ENCODE measurements around the gene CLNS1A.
A peak's percentile ranks its signal among the peaks of the same experiment; 100 is the strongest.
"Not testable (repeated sequence)": the region's sequence is repeated elsewhere in the genome, so short reads cannot be mapped to it uniquely, and the experiment has no call there.

CLNS1A gene, protein sequence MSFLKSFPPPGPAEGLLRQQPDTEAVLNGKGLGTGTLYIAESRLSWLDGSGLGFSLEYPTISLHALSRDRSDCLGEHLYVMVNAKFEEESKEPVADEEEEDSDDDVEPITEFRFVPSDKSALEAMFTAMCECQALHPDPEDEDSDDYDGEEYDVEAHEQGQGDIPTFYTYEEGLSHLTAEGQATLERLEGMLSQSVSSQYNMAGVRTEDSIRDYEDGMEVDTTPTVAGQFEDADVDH

GRCh38 chr11:77637345-77638165 lies at the start of gene CLNS1A:
Gene CLNS1A, minus strand, starts transcription at chr11:77637794. Its CDS starts 80 bp downstream, at chr11:77637714.
- DNase-seq (ENCODE audit: low read depth): peak; percentile 93

- DNase-seq (ENCODE audit: low read depth): no peak
These were observed 49.5 kb upstream of the CLNS1A start for GRCh38 chr11:77687088-77687487.

DNA sequence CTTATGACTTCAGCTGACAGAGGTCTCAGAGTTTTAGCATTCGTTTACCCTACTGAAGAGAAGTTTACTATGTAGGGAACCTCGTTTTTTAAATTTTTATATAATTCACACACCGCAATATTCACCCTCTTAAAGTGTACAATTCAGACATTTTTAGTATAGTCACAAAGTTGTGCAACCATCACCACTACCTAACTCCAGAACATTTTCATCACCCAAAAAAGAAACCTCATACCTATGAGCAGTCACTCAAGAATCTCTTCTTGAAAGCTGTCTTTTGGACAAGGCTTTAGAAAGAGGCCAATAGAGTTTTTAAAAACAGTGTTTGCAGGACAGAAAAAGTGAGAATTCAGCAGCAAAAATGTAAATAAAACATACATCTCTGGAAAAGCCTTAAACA lies 39.5 kb upstream of the CLNS1A start:
- no peak for DNase-seq (ENCODE audit: low read depth)

- peak; percentile 81 for DNase-seq (ENCODE audit: low read depth)
These were observed 34.7 kb upstream of the CLNS1A start for GRCh38 chr11:77672264-77672663.

DNA sequence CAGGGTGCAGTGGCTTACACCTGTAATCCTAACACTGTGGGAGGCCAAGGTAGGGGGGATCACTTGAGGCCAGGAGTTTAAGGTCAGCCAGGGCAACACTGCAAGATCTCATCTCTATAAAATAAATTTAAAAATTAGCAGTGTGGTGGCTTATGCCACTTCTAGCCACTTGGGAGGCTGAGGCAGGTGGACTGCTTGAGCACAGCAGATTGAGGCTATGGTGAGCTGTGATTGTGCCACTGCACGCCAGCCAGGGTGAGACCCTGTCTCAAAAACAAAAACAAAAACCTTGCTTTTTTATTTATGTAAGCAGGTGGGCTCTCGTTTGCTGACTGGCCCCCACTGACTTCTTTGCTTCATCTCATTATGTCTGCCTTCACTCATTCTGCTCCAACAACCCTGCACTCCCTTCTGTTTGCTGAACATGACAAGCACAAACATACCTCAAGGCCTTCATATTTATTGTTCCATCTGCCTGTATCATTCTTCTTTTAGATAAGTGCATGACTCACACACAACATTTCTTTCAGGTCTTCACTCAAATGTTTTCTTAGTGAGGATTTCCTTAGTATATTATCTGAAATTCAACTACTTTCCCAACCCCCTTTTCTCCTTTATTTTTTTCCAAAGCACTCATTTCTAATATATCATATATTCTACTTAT lies 32.4 kb upstream of the CLNS1A start:
- DNase-seq (ENCODE audit: low read depth): peak; percentile 7

DNA sequence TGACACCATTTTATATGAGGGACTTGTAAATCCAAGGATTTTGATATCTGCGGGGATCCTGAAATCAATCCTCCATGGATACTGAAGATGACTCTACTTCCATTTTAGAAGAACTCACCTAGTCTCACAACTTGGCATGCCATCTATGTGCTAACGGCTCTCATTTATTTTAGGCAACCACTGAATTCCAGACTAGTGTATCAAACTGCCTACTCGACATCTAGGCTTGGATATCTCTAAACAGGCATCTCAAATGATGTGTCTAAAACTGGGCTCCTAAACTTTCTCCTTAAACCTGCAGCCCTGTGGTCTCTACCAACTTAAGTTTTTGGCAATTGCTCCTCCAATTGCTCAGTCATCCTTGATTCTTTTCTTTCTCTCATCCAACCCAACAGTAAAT lies 31.2 kb upstream of the CLNS1A start:
- DNase-seq (ENCODE audit: low read depth): peak; percentile 10

- no peak for DNase-seq (ENCODE audit: low read depth)
These were observed 27.8 kb upstream of the CLNS1A start for GRCh38 chr11:77665240-77665965.

DNA sequence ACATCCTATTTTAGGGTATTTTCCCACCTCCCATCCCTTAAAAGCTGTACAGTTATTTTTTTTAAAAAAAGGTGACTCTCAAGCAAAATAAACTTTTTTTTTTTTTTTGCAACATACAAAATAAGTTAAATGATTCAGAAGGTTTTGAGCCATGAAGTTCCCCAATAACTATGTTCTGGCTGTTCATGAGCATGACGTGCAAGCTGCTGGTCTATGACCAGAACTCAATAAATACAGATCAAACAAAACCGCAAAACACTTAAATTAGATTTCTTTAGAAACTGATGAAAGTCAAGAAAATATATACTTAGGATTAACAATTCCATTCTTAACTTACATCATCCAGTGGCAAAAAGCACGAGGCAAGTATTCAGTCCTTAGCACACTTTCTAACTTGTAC lies 24.1 kb upstream of the CLNS1A start:
- DNase-seq (ENCODE audit: low read depth): no peak

DNA sequence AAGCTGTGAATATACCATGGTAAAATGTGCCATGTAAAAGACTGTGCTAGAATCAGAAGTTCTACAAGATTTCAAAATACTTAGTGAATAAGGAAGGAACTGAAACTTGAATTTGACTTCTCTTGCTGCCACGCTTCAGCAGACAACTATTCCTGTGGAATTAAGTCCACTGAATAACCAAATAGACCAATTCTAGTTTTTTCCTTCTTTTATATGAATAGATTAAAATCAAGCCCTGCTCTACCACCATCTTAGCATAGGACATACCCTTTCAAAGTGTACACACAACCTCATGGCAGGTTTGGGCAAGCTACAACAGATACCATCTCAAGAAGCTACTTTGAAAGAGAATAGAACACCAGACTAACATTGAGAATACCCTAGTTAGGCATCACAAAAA lies 23.4 kb upstream of the CLNS1A start:
- no peak for DNase-seq (ENCODE audit: low read depth)

DNA sequence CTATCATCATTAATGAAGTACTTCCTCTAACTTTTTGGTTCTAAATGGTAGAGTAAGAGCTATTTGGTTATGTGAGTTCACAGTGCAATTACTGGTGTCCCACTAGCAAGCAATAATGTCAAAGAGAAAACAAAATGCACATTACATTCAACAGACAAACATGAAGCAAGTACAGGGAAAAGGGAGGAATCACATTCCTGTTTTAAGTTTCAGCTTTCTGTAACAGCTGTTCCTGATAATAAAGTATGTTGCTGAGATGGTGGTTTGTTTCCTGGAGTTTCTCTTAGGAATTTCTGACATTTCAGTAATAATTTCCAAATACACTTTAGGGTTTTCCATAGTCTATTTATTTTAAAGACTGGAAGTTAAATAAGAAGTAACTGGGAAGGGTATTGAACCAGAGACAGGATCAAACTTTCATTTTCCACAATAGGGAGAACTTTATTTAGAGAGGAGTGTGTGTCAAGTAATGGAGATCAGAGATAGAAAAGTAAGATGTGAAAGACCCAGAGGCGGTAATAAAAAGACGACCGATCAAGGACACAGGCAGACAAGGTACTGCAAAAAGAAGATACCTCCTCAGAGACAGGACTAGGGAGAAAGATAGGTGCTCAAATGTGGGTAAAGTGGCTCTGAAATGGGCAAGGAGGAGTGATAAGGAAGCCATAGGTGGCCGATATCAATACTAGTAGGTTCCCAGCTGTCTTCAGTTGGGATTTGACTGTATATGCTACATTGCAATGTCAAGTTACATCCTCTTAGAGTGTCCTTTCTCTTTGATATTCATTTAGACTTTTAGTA lies 20.8 kb upstream of the CLNS1A start:
- no peak for DNase-seq (ENCODE audit: low read depth)

DNA sequence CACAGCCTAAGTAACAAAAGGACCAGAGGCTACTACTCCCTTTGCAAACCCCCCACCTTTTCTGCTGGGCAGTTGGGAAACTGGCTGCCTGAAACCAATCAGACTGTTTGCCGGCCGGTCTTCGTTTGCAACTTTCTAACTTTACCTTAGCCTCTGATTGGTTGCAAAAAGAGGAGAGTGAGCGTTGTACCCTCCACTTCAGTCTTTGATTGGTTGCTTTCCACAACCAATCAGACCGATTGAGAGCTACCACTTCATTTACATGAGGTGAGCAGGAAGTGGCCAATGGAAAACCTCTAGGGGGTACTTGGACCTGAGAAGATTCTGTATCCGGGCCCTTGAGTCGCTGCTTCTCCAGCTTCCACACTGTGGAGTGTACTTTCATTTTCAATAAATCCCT lies 18.8 kb upstream of the CLNS1A start:
- DNase-seq (ENCODE audit: low read depth): no peak

- peak; percentile 77 for DNase-seq (ENCODE audit: low read depth)
These were observed 17.3 kb upstream of the CLNS1A start for GRCh38 chr11:77654770-77655434.

DNA sequence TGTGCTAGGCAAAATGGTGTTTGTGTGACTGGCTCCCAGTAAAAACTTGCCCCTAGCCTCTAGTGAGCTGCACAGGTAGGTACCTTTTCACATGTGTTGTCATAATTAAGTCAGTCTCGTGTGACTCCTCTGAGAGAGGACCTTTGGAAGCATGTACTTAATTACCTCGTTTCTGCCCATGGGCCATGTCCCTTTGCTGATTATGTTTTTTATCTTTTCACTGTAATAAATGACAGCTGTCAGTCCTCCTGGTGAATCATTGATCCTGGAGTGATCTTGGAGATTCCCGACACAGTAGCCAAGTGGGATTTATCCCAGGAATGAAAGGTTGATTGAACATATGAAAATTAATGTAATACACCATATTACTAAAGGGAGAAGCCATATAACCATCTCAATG lies 12.5 kb upstream of the CLNS1A start:
- DNase-seq (ENCODE audit: low read depth): no peak

- peak; percentile 10 for DNase-seq (ENCODE audit: low read depth)
These were observed 10.2 kb upstream of the CLNS1A start for GRCh38 chr11:77647654-77648305.

GRCh38 chr11:77644887-77645286 lies 7.3 kb upstream of the CLNS1A start:
- DNase-seq (ENCODE audit: low read depth): no peak

- no peak for DNase-seq (ENCODE audit: low read depth)
These were observed 4.6 kb upstream of the CLNS1A start for GRCh38 chr11:77642228-77642627.

GRCh38 chr11:77636731-77637344 lies 756 bp downstream of the CLNS1A start:
- peak; percentile 31 for DNase-seq (ENCODE audit: low read depth)

- not testable (repeated sequence) for DNase-seq (ENCODE audit: low read depth)
These were observed 3.7 kb downstream of the CLNS1A start for GRCh38 chr11:77633926-77634325.

DNA sequence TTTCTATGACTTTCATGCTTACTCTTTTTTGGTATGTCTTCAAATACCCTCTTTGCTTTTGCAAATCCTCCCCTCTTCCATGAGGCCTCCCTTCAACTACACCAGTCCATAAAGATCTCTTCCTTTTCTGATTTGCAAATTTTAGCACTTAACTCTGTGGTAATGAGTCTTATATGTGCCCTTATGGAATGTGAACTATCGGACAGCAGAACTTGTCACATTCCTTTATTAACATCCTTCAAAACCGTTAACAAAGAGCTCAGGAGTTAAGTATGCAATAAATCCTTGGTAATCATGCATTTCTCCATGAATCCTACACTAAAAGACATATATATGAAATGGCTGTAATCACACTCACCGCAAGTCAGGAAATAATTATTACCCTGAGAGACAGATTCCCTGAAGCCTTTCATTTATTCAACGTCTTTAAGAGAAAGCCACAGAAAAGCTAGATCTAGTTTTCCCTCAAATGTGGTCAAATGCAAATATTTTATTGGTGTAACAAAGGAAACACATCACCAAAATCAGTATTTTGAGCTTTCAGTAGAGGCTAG lies 7.4 kb downstream of the CLNS1A start:
- DNase-seq (ENCODE audit: low read depth): no peak
